ENCODE data around the gene MAST4. TPM values are rescaled to one million over a fixed set of nuclear protein-coding genes. Genes with fewer than 3 reads are reported as not detected.

Gene MAST4
- total RNA-seq, 2 experiments from 2014 or later, result 27.7 to 28.8 TPM

DNA sequence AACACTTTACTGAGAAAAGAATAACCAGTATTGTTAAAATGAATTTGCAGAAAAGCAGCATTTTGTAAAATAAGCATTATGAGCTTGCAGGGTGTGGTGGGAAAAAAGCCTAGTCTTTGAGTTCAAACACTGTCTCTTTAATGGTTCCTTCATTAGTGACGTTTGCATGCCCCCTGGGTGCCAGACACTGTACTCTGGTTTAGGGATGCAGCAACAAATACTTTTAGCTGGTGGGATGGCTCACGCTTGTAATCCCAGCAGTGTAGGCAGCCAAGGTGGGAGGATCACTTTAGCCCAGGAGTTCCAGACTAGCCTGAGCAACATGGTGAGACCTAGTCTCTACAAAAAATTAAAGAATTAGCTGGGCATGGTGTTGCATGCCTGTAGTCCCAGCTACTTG is 62.3 kb downstream of the MAST4 start:
- intact Hi-C loops (cut with micrococcal nuclease), result no loop called here
- Mint-ChIP-seq H3K36me3 (ENCODE audit: low read depth) (no peaks in the 10 kb centered on the region), H3K27ac (no peak overlapping the region), H3K27me3 (ENCODE audit: low read depth) (peaks cover 6% of the 10 kb centered on the region), H3K9me3 (no peaks in the 10 kb centered on the region), H3K4me1 (ENCODE audit: low read depth) (no peaks in the 10 kb centered on the region), H3K4me3 (no peak overlapping the region)
- no peak for DNase-seq
- CTCF ChIA-PET, result interaction anchor here (1.3 kb wide), 1 partner anchor 350 kb away, joined by 4 read pairs; no protein-coding TSS in a partner anchor

DNA sequence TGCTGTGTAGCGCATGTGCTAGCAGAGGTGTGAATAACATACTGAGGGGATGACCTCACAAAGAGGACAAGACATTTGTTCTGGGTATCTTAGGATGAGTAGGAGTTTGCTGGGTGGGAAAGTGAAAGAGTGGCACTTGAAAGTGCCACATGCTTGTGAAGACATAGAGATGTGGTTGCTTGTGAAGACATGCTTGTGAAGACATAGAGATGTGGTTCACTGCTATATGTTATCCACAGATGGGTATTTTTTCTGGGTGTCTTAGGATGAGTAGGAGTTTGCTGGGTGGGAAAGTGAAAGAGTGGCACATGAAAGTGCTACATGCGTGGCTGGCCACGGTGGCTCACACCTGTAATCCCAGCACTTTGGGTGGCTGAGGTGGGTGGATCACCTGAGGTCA is 63.6 kb downstream of the MAST4 start:
- Mint-ChIP-seq H3K4me1 (ENCODE audit: low read depth) (no peaks in the 10 kb centered on the region), H3K36me3 (ENCODE audit: low read depth) (no peaks in the 10 kb centered on the region), H3K27ac (no peak overlapping the region), H3K9me3 (no peaks in the 10 kb centered on the region), H3K27me3 (ENCODE audit: low read depth) (peaks cover 10% of the 10 kb centered on the region), H3K4me3 (no peak overlapping the region)
- CTCF ChIA-PET, result interaction anchor here (1.3 kb wide), 1 partner anchor 351 kb away, joined by 4 read pairs; no protein-coding TSS in a partner anchor
- DNase-seq, result no peak
- intact Hi-C loops (cut with micrococcal nuclease), result no loop called here

DNA sequence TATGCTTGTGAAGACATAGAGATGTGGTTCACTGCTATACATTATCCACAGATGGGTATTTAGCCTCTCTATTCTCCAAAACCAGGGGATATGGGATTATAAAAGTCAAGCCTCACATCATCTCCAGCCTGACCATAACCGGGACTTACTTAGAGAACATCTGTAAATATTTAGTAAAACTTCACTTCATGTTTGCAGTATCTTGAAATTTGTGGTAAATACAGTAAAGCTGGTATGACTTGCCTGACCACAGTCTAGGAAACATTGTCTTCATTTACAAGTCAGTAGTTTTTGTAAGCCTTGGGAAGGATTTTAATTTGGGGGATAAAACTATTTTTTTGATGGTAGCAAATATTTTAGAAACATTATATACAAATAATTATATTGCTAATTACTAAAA is 64.2 kb downstream of the MAST4 start:
- Mint-ChIP-seq H3K27me3 (ENCODE audit: low read depth) (peaks cover 10% of the 10 kb centered on the region), H3K27ac (no peak overlapping the region), H3K9me3 (no peaks in the 10 kb centered on the region), H3K4me3 (no peak overlapping the region), H3K36me3 (ENCODE audit: low read depth) (no peaks in the 10 kb centered on the region), H3K4me1 (ENCODE audit: low read depth) (no peaks in the 10 kb centered on the region)
- CTCF ChIA-PET, result no interaction called here
- intact Hi-C loops (cut with micrococcal nuclease), result no loop called here
- no peak for DNase-seq

DNA sequence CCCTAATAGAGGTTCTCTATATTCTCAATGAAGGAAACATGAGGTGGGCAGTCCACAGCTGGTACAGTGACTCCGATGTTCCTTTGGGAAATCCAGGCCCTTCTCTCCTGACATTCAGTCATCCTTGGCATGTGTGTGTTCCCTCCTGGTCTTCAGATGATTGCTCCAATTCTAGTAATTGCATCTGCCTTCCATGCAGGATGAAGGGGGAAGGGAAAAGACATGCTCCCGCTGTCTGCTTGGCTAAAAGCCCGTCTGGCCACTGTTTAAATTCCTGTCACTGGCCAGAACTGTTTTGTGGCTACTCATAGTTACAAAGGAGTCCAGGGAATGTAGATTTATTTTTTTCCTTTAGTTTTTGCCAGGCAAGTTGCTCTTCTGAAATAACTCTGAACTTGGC is 65.0 kb downstream of the MAST4 start:
- intact Hi-C loops (cut with micrococcal nuclease), result no loop called here
- H3K4me1 Mint-ChIP-seq (ENCODE audit: low read depth), result no peaks in the 10 kb centered on the region
- no peaks in the 10 kb centered on the region for H3K9me3 Mint-ChIP-seq
- CTCF ChIA-PET, result no interaction called here
- H3K4me3 Mint-ChIP-seq, result no peak overlapping the region
- H3K27ac Mint-ChIP-seq, result no peak overlapping the region
- H3K27me3 Mint-ChIP-seq (ENCODE audit: low read depth), result peaks cover 10% of the 10 kb centered on the region
- no peak for DNase-seq
- no peaks in the 10 kb centered on the region for H3K36me3 Mint-ChIP-seq (ENCODE audit: low read depth)

DNA sequence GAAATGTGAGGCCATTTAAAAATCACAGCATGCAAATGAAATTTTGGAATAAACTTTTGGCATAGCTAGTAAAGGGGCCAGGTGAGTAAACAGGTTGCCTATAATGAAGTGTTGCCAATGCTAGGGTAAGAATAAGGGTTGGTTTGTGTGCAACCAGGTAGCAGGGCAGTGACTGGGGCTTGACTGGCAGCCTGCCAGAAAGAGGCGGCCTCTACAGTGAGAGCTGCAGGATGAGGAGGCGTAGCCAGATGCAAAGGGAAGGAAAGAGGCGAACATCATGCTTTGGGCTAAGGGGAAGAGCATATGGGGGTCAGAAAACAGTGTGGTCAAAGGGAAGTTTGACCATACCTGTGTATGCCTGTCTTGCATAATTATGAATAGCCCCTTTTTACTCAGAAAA is 70.6 kb downstream of the MAST4 start:
- intact Hi-C loops (cut with micrococcal nuclease), result loop anchor here (5.0 kb wide), 1 partner anchor 69 kb away; the partner anchor contains the start of gene MAST4

DNA sequence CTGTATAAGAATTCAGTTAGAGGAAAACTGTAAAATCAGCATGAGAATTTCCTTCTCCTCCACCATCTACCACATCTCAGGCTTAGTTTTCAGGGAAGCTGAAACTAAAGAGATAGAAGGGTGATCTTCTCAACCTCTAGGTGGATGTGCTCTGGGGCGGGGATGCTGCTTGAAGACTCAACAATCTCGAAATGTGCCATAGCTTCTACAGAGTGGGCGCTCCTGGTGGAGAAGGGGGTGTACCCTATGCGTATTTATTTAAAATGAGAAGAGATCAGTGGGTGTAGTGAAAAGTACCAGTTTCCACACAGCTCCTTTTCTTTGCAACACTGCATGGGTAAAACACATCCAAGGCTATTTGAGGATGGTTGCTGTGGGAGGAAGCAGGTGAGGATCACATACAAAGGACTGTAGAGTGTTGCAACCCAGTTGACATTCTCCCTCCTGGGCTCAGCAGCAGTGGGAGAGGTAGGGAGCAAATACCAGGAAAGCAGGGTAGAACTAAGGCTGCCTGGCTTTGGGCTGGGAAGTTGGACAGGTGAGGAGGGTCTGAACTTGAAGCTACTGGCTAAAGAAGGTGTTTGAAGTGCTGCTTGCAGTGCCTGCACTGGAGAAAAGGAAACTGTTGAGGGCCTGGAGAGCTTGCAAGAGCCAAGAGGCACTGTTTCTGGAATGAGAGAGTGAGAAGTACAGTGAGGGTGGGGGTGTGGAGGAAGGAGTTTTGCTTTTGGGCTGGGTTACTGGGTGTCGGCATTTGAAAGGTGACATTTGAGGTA is 73.1 kb downstream of the MAST4 start:
- DNase-seq, result no peak
- Mint-ChIP-seq H3K9me3 (no peaks in the 10 kb centered on the region), H3K4me1 (ENCODE audit: low read depth) (no peaks in the 10 kb centered on the region), H3K36me3 (ENCODE audit: low read depth) (no peaks in the 10 kb centered on the region), H3K4me3 (no peak overlapping the region), H3K27me3 (ENCODE audit: low read depth) (peaks cover 6% of the 10 kb centered on the region), H3K27ac (no peak overlapping the region)
- CTCF ChIA-PET, result no interaction called here
- intact Hi-C loops (cut with micrococcal nuclease), result loop anchor here (5.0 kb wide), 1 partner anchor 72 kb away; the partner anchor contains the start of gene MAST4

More for the DNA sequence above, 70.6 kb downstream of the MAST4 start:
- no peaks in the 10 kb centered on the region for H3K4me1 Mint-ChIP-seq (ENCODE audit: low read depth)
- H3K9me3 Mint-ChIP-seq, result no peaks in the 10 kb centered on the region
- H3K27ac Mint-ChIP-seq, result no peak overlapping the region
- no peak for DNase-seq
- CTCF ChIA-PET, result no interaction called here
- no peak overlapping the region for H3K4me3 Mint-ChIP-seq
- peaks cover 13% of the 10 kb centered on the region for H3K27me3 Mint-ChIP-seq (ENCODE audit: low read depth)
- no peaks in the 10 kb centered on the region for H3K36me3 Mint-ChIP-seq (ENCODE audit: low read depth)

DNA sequence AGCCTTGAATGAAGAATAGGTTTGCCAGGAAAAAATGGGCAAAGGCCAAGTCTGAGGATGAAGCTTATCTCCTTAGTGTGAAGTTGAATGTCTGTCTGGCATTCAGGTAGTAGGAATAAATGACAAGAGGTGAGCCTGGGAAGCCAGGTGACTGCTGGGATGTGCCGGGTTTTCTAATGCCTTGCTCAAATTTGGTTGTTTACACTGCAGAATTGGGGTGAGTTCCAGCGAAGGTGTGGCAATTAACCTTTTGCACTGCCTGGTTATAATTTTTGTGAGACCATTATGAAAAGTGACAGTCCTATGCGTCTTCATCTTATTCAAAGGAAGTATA is 73.6 kb downstream of the MAST4 start:
- Mint-ChIP-seq H3K27me3 (ENCODE audit: low read depth) (peaks cover 6% of the 10 kb centered on the region), H3K9me3 (no peaks in the 10 kb centered on the region), H3K4me1 (ENCODE audit: low read depth) (no peaks in the 10 kb centered on the region), H3K27ac (no peak overlapping the region), H3K36me3 (ENCODE audit: low read depth) (no peaks in the 10 kb centered on the region), H3K4me3 (no peak overlapping the region)
- CTCF ChIA-PET, result no interaction called here
- intact Hi-C loops (cut with micrococcal nuclease), result loop anchor here (5.0 kb wide), 1 partner anchor 73 kb away; the partner anchor contains the start of gene MAST4
- no peak for DNase-seq

DNA sequence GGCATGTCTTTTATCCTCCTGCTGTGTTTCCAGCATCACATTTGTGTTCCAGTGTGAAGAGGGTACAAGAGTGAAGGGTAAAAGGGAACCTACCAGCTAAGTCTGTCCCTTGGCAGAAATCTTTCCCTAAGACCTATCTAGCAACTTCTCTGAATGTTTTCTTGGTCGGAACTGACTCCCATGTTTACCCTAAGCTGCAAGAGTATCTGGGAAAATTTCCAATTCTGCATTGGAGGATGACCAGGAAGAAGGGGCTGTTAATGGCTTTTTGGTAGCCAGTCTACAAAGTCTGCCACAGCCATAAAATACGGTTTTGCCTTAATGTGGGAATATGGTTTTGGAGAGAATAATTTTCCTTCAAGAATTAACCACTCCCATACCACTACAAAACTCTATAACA is 75.1 kb downstream of the MAST4 start:
- Mint-ChIP-seq H3K9me3 (no peaks in the 10 kb centered on the region), H3K4me3 (no peak overlapping the region), H3K36me3 (ENCODE audit: low read depth) (no peaks in the 10 kb centered on the region), H3K4me1 (ENCODE audit: low read depth) (no peaks in the 10 kb centered on the region), H3K27ac (no peak overlapping the region), H3K27me3 (ENCODE audit: low read depth) (peaks cover 6% of the 10 kb centered on the region)
- CTCF ChIA-PET, result interaction anchor here (1.2 kb wide), 1 partner anchor 9 kb away, joined by 3 read pairs; no protein-coding TSS in a partner anchor
- intact Hi-C loops (cut with micrococcal nuclease), result no loop called here
- no peak for DNase-seq

DNA sequence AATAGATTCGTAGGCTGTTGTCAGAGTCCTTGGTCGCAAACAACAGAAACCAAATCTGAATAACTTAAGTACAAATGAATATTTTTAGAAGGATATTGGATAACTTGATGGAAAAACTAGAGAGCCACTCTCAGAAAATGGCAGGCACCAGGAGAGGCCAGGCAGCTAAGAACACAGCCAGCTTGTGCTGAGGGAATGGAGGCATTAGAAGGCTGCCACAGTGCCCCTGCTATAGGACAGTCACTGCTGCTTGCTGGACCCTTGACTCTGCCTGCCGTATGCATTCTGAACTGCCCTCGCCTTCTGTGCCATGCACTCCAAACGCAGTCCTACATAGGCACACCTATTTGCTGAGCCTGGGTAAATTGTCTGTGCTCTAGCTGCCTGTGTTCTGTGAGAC is 78.6 kb downstream of the MAST4 start:
- H3K27ac Mint-ChIP-seq, result no peak overlapping the region
- H3K9me3 Mint-ChIP-seq, result no peaks in the 10 kb centered on the region
- CTCF ChIA-PET, result no interaction called here
- no peaks in the 10 kb centered on the region for H3K4me1 Mint-ChIP-seq (ENCODE audit: low read depth)
- no peaks in the 10 kb centered on the region for H3K36me3 Mint-ChIP-seq (ENCODE audit: low read depth)
- intact Hi-C loops (cut with micrococcal nuclease), result no loop called here
- no peak for DNase-seq
- H3K4me3 Mint-ChIP-seq, result no peak overlapping the region
- peaks cover 6% of the 10 kb centered on the region for H3K27me3 Mint-ChIP-seq (ENCODE audit: low read depth)

DNA sequence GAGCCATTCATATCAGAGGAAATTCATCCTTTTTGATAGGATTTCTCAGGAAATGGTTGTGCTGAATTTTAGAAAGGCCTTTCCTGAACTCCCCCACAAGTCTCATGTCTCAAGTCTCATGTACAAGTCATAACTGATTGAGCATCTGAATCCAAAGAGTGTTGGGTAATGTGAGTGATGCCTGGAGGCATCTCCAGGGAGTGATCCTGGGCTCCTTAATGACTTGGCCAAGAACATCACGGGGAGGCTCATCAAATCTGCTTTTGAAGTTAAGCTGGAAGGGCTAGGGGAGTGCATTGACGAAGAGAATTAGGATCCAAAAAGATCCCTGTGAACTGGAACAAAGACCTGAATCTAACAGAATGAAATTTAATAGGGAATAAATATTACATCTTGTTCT is 79.2 kb downstream of the MAST4 start:
- Mint-ChIP-seq H3K4me1 (ENCODE audit: low read depth) (no peaks in the 10 kb centered on the region), H3K9me3 (no peaks in the 10 kb centered on the region), H3K36me3 (ENCODE audit: low read depth) (no peaks in the 10 kb centered on the region), H3K27ac (no peak overlapping the region), H3K4me3 (no peak overlapping the region), H3K27me3 (ENCODE audit: low read depth) (peaks cover 6% of the 10 kb centered on the region)
- DNase-seq, result no peak
- intact Hi-C loops (cut with micrococcal nuclease), result no loop called here
- CTCF ChIA-PET, result no interaction called here

DNA sequence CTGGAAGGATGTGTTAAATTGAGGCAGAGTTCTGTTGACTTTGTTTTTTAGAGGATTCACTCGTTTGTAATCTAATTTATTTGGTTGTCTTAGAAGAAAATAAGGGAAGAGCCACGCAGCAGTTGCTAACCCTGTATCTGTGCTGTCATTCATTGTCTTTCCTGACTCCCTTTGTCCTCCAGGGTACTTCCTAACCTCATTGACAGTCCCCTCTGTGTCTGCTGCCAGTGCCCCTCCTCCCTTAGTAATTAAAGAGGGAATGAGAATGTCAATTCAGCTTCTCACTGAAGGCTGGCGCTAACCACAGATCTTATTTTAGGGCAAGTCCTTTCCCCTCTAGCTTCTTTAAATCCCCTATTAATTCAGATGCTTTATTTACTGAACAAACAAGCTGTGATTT is 84.0 kb downstream of the MAST4 start:
- H3K27ac Mint-ChIP-seq, result no peak overlapping the region
- no peaks in the 10 kb centered on the region for H3K4me1 Mint-ChIP-seq (ENCODE audit: low read depth)
- CTCF ChIA-PET, result interaction anchor here (1.0 kb wide), 1 partner anchor 373 kb away, joined by 3 read pairs; no protein-coding TSS in a partner anchor
- H3K36me3 Mint-ChIP-seq (ENCODE audit: low read depth), result no peaks in the 10 kb centered on the region
- H3K9me3 Mint-ChIP-seq, result no peaks in the 10 kb centered on the region
- H3K27me3 Mint-ChIP-seq (ENCODE audit: low read depth), result peaks cover 6% of the 10 kb centered on the region
- H3K4me3 Mint-ChIP-seq, result no peak overlapping the region
- intact Hi-C loops (cut with micrococcal nuclease), result no loop called here
- DNase-seq, result no peak

DNA sequence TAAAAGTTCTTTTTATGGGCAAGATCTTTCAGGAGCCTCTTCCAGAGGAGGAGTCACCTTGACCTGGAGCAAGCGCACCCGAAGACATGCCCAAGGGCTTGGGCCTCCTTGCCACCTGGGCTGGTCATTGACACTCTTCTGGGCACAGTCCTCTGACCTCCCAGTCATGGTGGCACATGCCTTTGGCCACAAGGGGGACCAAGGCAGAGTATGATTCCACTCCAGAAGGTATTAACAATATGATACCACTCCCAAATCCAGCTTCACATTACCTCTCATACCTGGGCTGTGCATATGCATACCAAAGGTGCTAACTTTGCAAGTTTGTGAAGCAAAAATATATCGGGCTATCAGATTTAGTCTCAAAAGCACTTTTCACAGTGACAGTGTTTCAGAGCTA is 84.6 kb downstream of the MAST4 start:
- H3K4me1 Mint-ChIP-seq (ENCODE audit: low read depth), result no peaks in the 10 kb centered on the region

DNA sequence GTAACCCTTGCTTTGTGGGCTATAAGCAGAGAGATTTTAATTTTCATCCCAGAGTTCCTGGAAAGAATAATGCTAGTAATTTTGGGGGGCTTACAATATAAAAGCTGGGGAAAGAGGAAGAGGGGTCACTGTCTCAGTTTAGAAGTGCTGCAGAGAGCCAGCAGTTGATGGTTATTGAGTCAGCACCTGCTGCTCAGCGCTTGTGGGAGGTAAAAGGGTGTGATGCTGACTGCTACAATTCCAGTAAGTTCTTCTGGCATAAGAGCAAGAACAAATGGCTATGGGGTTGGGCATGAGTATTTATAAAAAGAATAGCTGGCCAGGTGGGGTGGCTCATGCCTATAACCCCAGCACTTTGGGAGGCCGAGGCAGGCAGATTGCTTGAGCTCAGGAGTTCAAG is 88.5 kb downstream of the MAST4 start:
- H3K9me3 Mint-ChIP-seq, result no peaks in the 10 kb centered on the region
- DNase-seq, result no peak
- no peak overlapping the region for H3K4me3 Mint-ChIP-seq
- H3K27ac Mint-ChIP-seq, result no peak overlapping the region
- peaks cover 3% of the 10 kb centered on the region for H3K27me3 Mint-ChIP-seq (ENCODE audit: low read depth)
- intact Hi-C loops (cut with micrococcal nuclease), result no loop called here
- CTCF ChIA-PET, result interaction anchor here (1.3 kb wide), 1 partner anchor 378 kb away, joined by 3 read pairs; no protein-coding TSS in a partner anchor
- H3K4me1 Mint-ChIP-seq (ENCODE audit: low read depth), result no peaks in the 10 kb centered on the region
- H3K36me3 Mint-ChIP-seq (ENCODE audit: low read depth), result no peaks in the 10 kb centered on the region

More for the DNA sequence above, 84.6 kb downstream of the MAST4 start:
- Mint-ChIP-seq H3K27me3 (ENCODE audit: low read depth) (peaks cover 6% of the 10 kb centered on the region), H3K36me3 (ENCODE audit: low read depth) (no peaks in the 10 kb centered on the region), H3K4me3 (no peak overlapping the region), H3K9me3 (no peaks in the 10 kb centered on the region), H3K27ac (no peak overlapping the region)
- no peak for DNase-seq
- CTCF ChIA-PET, result no interaction called here
- intact Hi-C loops (cut with micrococcal nuclease), result no loop called here

All from activated naive CD4-positive, alpha-beta T cell treated with anti-CD3 and anti-CD28 coated beads for 36 hours (primary cell).